HL-60 (cell line): ENCODE measurements around the gene ACOXL.

Experiments
- GABPA ChIP-seq: IDR thresholded peaks from 2 replicates; pipeline ENCODE4 v1.6.1; 2012; ENCODE audit warnings: low read depth
- POLR2AphosphoS5 ChIP-seq: IDR thresholded peaks from 2 replicates; pipeline ENCODE4 v1.6.1; 2012; ENCODE audit warnings: low read depth
- REST ChIP-seq: IDR thresholded peaks from 2 replicates; pipeline ENCODE4 v1.6.1; 2012; ENCODE audit warnings: low read depth; ENCODE audit not compliant: insufficient replicate concordance
- TF ChIP-seq, protein P1 (sequence below): IDR thresholded peaks from one replicate; pipeline ENCODE4 v1.5.1; 2011; ENCODE audit warnings: low read length, control low read depth, inconsistent platforms; ENCODE audit not compliant: insufficient read depth

- TF ChIP-seq GABPA (no peak), POLR2AphosphoS5 (no peak), REST (no peak)
- TF ChIP-seq, protein P1, sequence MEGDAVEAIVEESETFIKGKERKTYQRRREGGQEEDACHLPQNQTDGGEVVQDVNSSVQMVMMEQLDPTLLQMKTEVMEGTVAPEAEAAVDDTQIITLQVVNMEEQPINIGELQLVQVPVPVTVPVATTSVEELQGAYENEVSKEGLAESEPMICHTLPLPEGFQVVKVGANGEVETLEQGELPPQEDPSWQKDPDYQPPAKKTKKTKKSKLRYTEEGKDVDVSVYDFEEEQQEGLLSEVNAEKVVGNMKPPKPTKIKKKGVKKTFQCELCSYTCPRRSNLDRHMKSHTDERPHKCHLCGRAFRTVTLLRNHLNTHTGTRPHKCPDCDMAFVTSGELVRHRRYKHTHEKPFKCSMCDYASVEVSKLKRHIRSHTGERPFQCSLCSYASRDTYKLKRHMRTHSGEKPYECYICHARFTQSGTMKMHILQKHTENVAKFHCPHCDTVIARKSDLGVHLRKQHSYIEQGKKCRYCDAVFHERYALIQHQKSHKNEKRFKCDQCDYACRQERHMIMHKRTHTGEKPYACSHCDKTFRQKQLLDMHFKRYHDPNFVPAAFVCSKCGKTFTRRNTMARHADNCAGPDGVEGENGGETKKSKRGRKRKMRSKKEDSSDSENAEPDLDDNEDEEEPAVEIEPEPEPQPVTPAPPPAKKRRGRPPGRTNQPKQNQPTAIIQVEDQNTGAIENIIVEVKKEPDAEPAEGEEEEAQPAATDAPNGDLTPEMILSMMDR, result no peak
Observed at GRCh38 chr2:110969696-110970095, 237.3 kb downstream of the ACOXL start.
